NCI-H748 treated with DMSO at 0.1 percent for 48 hours (cell line): ENCODE data around the gene KLF16.
A peak's percentile ranks its signal among the peaks of the same experiment; 100 is the strongest.

Experiments
- DNase-seq: peaks from one replicate; lab custom pipeline; 2025; lab: John Stamatoyannopoulos, UW

The KLF16 gene

DNA sequence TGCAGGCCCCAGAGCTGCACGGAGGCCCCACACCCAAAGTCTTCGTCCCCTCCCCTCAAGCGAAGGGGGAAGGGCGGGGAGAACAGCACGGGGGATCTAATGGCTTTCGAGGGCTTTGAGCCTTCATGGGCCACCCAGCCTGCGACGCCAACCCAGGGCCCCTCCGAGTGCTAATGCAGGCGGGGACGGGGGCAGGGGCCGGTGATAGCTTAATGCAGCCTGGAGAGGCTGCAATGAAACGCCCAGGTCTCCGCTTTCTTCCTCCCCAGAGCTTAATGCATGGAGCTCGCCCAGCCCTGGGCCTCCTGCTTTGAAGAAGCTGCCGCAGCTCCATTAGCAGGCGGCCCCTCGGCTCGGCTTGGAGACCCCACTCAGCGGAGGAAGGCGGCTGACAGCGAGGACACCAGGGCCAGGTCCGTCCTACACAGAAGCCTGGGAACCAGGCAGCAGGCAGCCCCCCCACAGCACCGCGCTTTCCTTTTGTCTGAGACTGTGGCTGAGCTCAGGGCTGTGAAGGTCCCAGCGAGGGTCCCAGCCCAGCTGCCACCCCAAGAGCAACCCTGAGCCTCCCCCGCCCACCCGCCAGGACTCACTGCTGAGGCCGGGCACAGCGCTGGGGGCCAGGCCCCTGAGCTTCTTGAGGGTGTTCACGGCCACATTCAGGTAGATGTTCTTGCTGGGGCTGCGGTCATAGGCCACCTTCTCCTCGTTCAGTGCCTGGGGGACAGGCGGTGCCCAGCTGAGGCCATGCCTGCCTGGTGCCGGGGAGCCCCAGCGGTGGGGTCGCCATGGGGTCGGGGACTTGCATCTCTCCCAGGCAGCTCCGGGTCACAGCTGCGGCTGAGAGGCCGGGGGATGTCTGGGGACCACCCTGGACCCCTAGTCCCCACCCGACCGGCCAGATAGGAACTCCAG lies 43.8 kb downstream of the KLF16 start:
- no peak for DNase-seq

DNA sequence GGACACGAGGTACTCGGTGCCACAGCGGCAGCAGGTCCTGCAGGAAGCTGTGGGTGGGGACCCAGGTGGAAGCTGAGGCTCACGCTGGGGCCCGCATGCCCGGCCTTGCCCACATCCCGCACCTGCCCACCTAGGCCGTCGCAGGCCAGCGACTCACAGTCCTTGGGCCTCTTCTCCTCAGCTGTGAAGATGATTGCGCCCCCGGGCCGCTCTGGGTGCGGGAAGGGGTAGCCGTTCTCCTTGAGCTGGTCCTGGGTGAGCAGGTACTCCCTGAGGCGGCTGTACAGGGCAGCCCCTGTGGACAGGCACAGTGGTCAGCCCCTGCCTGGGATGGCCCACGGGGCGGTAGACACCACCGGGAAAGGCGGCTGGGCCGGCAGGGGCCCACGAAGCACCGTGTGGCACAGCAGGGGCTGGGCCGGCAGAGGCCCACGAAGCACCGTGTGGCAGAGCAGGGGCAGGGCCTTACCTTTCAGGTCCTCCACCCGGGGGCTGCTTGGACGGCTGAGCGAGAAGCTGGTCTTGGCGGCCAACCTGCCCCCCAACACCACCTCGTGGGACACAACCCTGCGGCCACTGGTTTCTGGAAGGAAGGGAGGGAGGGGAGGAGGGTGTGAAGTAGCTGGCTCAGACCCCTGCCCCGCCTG lies 44.7 kb downstream of the KLF16 start:
- no peak for DNase-seq

DNA sequence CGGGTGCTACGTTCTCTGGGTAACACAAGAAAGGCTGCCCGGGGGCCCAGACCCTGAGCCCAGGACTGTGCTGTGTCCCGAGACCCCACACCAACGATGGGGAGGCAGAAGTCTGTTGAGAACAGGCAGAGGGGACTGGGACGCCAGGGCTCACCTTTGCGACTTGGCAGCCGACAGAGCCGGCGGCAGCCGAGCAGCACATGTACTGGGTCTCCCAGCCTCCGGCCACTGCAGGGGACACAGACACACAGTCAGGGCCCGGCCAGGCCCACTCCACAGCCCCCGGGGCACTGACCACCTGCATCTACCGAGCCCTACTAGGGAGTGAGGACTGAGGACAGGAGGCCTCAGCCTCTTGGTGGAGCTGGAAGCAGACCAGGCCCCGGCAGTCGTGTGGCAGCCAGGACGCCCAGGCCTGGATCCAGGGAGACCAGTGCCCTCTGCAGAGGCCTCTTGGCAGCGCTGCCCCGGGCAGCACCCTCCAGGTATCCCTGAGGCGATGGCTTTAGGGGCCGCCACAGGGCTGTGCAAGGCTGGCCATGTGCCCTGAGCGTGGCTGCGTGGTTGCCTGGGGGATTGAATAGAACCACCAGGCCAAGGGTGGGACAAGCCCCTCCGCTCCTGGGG lies 45.7 kb downstream of the KLF16 start:
- DNase-seq = no peak

GRCh38 chr19:1816530-1817298 lies 46.7 kb downstream of the KLF16 start:
- no peak for DNase-seq

DNA sequence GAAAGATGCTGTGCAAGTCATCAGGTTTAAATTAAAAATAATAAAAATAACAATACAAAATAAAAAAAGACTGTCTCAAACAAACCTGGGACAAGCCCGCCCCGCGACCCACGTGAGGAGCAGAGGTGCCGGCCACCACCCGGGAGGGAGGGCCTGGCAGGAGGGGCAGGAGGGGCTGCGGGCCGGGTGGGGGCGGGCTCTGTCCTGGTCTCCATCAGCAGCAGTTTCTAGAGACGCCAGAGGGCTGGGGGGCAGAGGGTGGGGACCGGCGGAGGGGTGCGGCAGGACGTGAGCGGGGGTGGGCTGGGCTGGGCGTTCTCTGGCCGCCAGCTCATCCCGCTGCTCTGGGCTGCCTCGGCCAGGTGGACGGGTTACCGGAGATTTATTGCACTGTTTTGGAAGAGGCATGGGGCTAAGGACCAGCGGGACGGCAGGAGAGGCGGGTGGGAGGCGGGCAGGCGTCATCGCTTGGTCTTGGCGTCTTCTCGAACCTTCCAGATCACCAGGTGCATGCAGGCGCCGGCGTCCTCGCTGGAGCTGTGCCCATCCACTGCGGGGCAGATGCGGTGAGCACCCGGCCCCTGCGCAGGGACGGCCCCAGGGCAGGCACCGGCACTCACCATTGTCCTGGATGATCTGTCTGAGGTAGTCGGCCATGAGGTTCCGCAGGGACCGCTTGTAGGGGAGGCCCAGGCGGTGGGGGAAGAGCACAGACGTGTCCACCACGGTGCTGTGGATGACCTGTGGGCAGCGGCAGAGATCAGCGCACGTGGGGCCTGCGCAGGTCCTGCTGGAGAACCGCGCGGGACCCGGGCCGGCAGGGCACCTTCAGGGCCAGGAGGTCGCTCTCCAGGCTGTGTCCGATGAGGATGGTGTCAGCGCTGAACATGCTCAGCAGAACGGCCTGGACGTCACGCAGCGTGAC lies 47.5 kb downstream of the KLF16 start:
- DNase-seq = no peak

DNA sequence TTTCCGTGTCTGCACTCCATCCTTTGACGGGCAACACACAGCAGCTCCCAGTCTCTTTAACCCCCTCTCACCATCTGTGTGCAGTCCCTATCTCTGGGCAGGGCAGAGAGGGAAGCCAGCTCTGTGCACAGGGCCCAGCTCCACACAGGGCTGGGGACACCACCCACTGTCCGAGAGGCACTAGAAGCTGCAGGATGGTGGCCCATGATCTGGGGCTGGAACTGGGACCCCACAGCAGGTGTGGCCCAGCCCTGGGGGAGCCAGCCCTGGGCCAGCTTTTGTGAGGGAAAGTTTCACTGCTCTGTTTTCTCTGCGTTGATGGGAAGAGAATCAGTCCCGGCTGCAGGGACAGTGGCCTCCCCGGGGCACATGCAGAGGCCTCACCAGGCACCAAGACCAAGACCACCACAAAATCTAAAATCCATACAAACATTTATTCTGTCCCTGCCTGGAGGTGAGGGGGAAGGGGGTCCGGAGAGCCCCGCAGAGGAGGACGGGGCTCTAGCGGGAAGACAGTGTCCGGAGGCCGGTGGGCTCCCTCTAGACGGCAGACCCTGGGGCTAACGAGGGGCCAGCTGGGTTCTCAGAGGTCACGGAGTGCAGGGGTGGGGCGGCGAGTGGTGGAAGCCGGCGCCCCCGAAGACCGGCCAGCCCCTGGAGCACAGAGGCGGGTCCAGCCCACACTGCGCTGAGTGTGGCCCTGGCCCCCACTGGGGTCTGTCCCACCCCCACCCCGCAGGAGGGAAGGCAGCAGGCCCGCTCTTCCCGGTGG lies 48.4 kb downstream of the KLF16 start:
- no peak for DNase-seq

- no peak for DNase-seq
These were observed 49.0 kb downstream of the KLF16 start for GRCh38 chr19:1814391-1814790.

DNA sequence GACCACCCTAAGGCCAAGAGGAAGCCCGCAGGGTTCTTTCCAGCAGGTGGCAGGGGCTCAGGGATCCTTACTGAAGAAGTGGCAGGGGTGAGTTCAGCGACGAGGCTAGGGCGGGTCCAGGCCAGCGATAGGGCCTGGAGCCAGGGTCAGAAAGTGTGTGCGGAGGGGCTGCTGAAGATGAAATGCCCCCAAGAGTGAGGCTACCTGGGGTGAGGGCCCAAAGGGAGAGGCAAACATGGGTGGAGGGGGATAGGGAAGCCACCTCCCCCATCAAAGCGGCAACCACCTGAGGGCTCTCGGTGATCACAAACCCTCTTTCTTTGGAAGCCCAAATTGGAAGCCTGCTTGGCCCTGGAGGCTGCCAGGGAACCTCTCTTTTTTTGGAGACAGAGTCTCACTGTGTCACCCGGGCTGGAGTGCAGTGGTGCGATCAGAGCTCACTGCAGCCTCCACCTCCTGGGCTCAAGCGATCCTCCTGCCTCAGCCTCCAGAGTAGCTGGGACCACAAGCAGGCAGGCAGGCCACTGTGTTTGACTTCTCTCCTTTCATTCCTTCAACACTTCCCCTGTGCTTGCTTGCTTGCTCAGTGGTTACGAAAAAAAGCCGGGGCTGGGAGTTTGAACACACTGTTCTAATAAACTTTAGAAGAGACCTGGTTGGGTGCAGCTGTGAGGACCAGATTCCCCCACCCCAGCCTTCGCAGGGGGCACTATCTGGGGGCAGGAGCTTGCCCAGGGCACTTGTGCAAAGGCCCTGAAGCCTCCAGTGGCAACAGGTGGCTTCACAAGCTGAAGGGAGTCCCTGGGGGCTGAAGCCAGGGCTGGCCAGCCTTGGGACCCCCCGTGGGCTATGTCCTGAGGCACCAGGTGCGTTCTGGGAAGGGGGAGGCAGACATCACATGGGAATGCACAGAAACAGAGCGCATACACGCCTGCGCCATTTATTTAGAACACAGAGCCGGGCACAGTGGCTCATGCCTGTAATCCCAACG lies 49.9 kb downstream of the KLF16 start:
- no peak for DNase-seq

DNA sequence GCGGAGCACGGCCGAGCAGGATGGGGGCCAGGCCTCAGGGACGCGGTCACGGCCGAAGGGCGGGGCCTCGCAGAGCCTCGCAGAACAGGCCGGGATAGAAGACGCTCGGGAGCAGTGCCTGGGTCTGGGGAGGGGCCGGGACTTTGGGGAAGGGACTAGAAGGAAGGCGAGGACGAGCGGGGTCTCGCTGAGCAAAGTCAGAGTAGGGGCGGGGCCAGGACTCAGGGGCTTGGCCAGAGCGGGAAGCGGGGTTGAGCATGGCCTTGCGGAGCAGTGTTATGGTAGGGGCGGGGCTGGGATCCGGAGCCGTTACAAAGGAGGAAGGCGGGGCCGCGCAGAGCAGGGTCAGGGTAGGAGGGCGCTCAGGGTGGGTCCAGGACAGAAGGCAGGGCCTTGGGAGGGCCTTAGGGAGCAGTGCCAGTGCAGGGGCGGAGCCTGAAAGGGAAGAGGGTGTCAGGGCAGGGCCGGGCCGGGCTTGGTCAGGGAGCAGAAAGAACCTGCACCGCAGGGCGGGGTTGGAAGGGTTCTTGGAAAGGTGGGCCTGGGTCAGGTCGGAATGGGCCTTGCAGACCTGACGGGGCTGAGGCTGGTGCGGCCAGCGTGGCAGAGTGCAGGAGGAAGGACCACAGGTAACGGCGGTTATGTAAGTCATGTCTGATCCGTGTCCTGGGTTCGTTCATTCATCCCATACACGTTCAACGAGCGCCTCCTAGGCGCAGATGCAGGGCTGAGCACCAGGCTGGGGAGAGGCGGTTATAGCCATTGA lies 50.8 kb downstream of the KLF16 start:
- DNase-seq = peak; percentile 65

DNA sequence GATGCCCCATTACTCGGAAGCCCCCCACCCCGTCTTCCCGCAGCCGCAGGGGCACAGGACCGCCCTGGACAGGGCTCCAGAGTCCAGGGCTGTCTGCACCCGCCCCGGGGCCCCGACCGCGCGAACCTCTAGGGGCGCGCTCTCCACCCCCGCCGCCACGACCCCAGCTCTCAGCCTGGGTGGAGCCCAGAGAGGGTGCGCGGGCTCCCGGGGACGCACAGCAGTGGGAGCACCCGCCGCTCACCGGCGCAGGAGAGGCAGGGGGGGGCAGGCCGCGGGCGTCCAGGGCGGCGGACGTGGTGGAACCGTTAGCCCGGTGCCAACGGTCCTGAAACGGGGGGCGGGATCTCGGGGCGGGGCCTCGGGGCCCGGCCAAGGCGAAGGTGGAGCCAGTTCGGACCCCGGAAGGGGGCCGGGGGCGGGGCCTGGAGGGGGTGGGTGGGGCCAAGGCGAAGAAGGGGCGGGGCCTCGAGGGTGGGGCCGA lies 51.4 kb downstream of the KLF16 start, which contains the start of gene ATP8B3:
Gene ATP8B3, minus strand, starts transcription at position 335 of the 484 bp plus-strand sequence. CDS start 540 bp downstream, outside the sequence.
- no peak for DNase-seq

- no peak for DNase-seq
These were observed 51.9 kb downstream of the KLF16 start for GRCh38 chr19:1811472-1811894.

DNA sequence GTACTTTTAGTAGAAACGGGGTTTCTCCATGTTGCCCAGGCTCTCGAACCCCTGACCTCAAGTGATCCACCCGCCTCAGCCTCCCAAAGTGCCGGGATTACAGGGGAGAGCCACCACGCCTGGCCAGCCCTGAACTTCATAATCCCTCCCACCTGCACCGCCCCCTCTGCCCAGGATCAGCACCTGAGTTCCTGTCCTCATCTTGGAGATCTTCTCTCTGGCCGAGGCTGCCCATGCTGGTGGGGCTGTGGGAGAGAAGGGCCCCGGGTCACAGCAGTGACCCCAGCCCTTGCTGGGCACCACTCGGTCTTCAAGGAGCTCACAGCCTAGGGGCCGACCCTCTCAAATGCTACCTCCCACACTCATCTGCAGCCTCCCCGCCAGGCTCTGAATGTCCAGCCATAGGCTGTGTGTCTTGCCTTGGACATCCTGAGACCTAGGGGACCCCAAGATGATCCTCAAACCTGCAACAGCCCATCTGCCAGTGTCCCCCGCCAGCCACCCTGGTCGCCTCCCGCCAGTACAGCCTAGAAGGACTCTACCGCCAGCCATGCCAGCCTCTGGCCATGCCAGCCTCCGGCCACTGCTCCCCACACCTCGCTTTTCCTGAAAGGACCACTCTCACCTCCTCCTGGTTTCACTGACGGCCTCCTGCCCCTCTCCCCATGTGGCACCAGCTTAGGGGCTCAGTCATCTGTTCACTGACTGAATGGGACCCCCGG lies 52.8 kb downstream of the KLF16 start:
- no peak for DNase-seq

DNA sequence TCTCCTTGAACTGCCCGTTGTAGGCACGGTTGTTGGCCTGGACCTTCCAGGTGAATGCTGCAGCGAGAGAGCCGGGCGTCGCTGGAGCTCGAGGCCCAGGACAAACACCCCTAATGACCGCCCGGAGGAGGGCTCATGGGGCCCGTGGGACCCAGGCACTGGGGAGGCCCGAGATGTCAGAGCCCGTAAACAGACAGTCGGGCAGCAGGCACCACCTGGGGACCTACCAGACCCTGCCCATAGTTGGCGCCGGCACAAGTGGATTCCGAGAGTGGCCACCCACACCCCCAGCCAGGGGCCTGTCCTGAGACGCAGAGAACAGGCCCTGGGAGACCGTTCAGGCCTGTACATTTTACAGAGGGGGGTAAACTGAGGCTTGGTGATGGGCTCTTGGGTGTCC lies 53.7 kb downstream of the KLF16 start:
- no peak for DNase-seq

GRCh38 chr19:1808395-1808731 lies 55.0 kb downstream of the KLF16 start:
- no peak for DNase-seq

GRCh38 chr19:1807695-1808394 lies 55.5 kb downstream of the KLF16 start:
- DNase-seq = no peak

DNA sequence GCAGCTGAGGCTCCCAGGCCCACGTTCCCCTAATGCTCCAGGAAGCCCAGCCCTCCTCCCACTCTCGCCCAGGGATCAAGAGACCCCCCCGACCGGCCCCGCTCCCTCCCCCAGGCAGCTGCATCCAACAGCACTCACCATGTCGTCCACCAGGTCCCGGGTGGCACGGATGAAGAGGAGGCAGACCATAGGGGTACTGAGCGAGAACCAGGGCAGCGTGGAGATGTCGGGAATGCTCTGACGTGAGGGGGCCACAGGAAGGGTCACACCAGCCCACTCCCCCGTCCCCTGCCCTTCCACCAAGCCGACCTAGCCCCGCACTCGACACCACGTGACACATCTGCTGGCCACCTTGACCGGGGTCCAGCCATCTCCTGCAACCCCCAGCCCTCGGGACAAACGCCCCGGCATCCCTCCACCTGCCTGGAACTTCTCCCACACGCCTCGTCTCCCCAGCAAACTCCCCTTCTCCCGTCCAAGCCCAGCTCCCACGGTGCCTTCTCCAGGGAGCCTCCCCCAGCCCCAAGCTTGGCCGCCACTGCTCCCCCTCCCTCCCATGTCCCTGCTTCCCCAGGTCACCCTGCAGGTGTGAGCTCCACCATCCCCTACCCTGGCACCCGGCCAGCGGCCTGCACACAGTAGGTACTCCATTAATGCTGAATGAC lies 56.2 kb downstream of the KLF16 start:
- DNase-seq = no peak
